HG03066 (cell line): ENCODE measurements around the gene DHX16.

Experiments used
- ATAC-seq: cut with Tn5 transposase; IDR thresholded peaks from one replicate; pipeline ENCODE4 v1.9.1; 2021; ENCODE audit warnings: low read depth; ENCODE audit not compliant: unreplicated experiment

DHX16 gene

DNA sequence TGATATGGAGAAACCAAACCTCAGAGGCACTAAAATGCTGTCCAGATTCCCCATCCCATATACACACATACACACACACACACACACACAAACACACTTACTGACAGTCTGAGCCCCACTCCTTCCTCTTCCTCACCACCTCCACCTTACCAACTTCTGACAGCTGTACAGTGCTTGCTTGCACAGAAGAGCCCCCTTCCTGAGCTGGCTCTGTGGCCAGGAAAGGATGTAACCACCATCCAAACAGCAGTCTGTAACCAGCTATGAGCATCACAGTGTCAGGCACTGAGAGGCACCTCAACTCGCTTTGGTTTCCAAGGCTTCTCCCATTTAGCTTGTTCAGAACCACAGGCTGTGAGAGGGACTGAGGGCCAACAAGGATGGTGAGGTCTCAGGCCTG is 31.8 kb downstream of the DHX16 start:
- ATAC-seq, result no peak

- ATAC-seq, result no peak
Measured at GRCh38 chr6:30640481-30640880, 32.3 kb downstream of the DHX16 start.

DNA sequence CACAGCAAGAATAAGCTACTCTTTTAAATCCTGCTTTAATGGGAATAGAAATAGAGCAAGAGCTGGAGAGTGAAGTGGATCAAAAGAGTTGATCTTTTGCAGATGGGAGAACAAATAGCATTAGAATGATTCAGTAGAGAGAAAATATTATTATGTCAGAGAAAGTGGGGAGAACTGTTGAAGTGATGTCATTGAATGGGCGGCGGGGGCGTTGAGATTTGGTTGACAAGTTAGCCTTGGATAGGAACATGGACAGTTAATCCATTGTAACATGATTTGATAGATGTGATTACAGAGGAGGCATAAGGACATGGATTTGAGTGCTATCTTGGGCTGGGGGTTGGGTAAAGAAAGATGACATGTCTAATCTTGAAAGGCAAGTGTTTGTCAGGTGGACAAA is 37.0 kb downstream of the DHX16 start:
- ATAC-seq, result no peak

DNA sequence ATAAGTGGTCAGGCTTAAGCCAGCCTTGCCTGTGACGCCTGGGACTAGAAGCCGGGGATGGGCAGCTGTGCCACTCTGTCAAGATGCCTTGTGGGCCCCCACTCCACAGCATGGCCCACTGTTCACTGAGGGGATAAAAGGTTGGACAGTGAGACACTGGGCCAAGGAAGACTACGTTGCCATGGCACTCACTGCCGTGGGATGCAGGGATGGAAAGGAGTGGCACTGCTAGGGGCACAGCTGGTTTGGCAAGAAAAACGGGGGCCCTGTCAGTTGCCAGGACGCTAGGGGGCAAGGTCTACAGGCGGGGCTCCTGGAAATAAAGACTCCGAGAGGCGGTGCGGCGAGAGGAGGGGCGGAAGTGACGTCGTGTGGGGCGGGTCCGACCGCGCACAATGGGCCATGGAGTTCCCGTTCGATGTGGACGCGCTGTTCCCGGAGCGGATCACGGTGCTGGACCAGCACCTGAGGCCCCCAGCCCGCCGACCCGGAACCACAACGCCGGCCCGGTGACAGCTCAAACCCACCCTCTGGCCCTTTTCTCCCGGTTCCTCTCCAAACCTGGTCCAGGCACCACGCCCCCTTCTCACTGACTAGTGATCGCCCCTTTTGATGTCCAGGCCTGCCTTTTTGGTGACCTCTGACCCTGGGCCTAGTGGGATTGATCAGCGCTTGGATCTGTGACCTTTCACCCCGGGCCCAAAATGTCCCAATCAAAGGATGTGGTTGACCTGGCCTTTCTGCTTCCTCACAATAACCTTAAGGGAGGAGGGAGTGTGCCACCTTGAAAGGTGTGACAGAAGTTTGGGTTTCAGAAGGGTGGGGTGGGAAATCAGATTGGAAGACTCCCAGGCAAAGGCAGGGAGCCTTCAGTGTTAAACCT is 46.1 kb downstream of the DHX16 start, which contains the start of gene ATAT1:
ATAT1 (plus strand) TSS at position 391 of the 883 bp plus-strand sequence.
- ATAC-seq, result peak; percentile 94

DNA sequence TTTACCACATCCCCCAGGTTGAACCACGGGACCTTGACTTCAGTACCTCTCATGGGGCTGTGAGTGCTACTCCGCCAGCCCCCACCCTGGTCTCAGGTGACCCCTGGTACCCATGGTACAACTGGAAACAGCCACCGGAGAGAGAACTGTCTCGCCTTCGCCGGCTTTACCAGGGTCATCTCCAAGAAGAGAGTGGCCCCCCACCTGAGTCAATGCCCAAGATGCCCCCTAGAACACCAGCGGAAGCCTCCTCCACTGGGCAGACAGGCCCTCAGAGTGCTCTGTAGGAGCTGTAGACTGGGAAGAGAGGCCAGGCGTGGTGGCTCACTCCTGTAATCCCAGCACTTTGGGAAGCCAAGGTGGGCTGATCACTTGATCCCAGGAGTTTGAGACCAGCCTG is 47.3 kb downstream of the DHX16 start:
- no peak for ATAC-seq

- ATAC-seq, result no peak
Measured at GRCh38 chr6:30619561-30619960, 53.2 kb downstream of the DHX16 start.

- no peak for ATAC-seq
Measured at GRCh38 chr6:30618270-30618797, 54.5 kb downstream of the DHX16 start.

DNA sequence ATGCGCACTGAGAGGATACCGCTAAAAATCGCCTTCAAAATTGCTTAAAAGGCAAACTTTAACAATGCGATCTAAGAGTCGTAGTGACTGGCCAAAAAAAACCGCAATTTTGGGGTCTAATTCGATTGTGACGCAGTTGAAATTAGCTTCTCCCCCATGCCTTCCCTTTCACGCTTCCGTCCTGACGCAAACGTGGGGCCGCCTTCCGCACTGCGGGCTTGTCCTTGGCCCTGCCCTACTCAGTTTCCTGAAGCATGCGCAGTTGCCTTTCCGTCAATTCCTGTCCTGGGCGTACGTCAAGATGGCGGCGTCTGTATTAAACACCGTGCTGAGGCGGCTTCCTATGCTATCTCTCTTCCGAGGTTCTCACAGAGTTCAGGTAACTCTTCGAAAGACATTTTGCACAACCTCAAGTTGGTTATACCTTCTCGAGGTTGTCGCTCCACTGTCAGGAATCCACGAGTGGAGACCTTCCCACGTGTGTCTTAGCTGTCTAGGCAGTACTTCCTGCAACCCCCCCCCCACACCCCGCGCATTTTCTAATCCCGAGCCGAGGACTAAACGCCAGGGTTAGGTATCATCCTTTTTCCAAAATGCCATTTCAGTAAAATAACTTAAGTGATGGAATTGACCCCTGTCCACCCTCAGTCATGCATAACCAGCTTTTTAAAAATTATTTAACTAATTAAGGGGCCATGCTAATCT is 55.1 kb downstream of the DHX16 start, which contains the start of gene MRPS18B:
MRPS18B (plus strand) TSS at position 276 of the 705 bp plus-strand sequence; CDS start at position 302, 26 bp downstream.
- ATAC-seq, result peak; percentile 79

DNA sequence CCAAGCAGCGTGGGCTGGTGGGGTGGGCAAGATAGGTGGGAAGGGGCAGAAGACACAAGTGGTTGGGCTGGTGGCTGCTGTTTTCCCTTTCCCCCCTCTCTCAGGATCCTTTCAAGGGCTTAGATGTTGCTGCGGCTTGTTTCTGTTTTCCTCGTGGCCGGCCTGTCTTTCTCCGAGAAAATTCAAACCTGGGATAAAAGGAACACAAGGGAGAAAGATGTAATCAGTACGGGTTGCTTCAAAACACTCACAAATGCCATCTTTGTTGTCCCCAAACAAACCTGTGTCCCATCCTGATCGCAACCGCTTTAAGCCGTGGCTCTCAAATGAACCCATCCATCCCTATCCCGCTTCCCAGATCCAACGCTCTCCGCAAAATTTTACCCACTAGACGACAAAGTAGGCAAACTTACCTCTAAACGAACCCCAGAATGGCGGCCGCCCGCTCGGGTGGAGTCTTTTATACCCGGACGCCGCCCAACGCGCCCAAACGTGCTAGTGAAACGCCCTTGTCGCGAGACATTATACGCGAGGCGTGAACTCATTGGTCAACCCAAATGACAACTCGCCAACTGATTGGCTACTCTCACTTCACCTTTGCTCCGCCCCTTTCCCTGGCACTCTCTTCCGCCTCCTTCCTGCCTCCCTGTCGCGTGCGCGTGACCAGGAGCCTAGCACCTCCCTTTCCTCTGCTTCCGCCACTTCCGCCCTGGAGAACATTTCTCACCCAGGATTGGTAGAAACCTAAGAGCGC is 55.8 kb downstream of the DHX16 start, which contains the start of gene PPP1R10:
PPP1R10 (minus strand) TSS at position 433 of the 754 bp plus-strand sequence. CDS start 7,299 bp downstream, outside the sequence.
- ATAC-seq, result peak; percentile 73

GRCh38 chr6:30615958-30616810 is 56.6 kb downstream of the DHX16 start:
- no peak for ATAC-seq

GRCh38 chr6:30615219-30615957 is 57.4 kb downstream of the DHX16 start:
- ATAC-seq, result no peak

GRCh38 chr6:30614843-30615218 is 58.0 kb downstream of the DHX16 start:
- ATAC-seq, result no peak

DNA sequence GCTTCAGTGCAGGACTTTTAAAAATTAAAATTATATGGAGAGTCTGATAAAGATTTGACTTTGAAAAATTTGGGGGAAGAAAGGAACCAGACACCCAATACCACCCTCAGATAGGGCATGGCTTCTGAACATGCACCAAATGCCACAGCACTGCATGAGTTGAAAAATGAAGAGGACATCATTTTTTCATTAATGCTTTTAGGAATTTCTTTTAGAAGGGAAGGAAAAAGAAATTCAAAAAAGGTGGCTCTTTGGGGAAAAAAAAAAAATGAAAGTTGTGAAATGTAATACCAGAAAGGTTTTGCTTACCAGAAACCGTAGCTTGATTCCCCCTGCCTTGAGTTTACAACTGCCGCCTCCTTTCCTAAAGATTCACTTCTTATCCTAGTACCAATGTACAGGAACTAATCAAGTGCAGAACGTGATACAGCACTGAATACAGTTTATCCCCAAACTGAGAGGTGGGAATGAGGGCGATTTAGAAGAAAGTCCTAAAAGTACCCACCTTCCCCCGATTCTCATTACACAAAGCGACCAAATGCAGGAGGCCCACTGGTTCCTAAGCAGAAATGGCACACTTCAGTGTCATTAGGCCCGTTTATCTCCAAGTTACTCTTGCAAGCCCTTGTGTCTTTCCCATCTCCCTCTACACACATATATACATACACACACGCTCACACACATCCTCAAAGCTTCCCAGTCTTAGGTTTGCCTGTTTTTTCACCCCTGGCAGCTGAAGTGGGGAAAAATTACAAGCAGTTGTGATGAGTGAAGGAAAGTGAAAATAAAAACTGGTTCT is 58.6 kb downstream of the DHX16 start:
- no peak for ATAC-seq

DNA sequence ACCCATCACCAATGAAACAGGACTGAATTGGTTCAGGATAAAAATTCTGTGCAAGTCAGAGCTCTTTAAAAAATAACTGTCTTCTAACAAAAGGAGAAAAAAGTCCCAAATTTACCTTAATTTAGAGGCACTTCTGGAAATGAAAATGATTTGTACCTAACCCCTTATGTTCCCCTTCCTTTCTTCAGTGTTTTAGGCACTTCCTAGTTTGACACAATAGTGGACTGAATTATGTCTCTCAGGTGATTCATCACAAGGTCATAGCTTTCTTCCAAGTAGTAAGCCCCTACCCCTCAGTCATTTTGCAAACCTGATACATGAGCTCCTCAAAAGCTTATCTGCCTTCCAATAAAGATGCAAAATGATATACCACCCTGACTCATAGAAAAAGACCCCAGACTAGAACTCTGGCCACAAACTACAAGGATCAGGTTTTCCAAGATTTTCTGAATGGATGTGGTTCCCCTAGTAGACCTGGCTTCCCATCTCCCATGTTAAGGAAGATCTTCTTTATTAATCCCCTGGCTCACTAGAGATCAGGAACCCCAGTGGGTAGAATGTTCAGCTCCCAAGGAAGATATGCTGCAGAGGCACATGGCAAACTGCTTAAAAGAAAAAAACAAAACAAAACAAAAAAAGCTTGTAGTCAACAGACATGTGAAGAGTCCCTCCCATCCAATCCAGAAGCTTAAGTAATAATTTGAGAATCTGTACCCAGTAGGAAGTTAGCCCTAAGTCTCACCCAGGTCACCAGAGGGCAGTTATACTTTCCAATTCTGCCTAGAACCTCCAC is 59.4 kb downstream of the DHX16 start:
- ATAC-seq, result no peak

GRCh38 chr6:30612687-30613248 is 60.0 kb downstream of the DHX16 start:
- ATAC-seq, result no peak

GRCh38 chr6:30612213-30612612 is 60.6 kb downstream of the DHX16 start:
- ATAC-seq, result no peak

DNA sequence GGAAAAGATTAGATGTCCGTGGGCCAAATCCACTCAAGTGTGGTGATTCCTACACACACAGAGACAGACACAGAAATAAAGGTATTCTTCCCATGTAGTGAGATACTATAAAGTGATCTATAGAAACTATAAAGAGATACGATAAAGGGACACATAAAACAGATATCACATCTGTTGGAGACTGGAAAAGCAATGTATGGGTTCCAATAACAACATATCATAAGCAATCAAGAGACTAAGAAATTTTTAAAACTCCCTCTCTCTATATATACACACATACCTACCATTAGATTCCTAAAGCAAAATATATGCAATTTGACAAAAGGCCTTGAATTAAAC is 61.0 kb downstream of the DHX16 start:
- no peak for ATAC-seq
